ENCODE results near the gene DSE. TPM values are rescaled to one million over a fixed set of nuclear protein-coding genes. Genes with fewer than 3 reads are reported as not detected.

DSE gene
- total RNA-seq, 1 experiment from 2014 or later, result 9.8 TPM

- no peak overlapping the region for H3K9ac ChIP-seq (ENCODE audit: low read length)
- no TSS peak for BruUV-seq (replicated peaks)
Measured at GRCh38 chr6:116417661-116418060, 46.9 kb downstream of the DSE start.

GRCh38 chr6:116419069-116419786, 48.5 kb downstream of the DSE start:
- TF ChIP-seq CTCF (conservative IDR thresholded peaks at IDR 0.05; ENCODE audit: low read depth, low read length) (no peak), EZH2 (IDR thresholded peaks at IDR 0.05; ENCODE audit: low read length, unreplicated experiment) (no peak), EZH2phosphoT487 (IDR thresholded peaks at IDR 0.05; ENCODE audit: borderline replicate concordance, low read length) (no peak)
- no peaks in the 10 kb centered on the region for H3K27me3 ChIP-seq (ENCODE audit: low read length)
- peak overlapping the region; percentile 51 for H2AFZ ChIP-seq (ENCODE audit: low read length)
- no peaks in the 10 kb centered on the region for H3K9me3 ChIP-seq (ENCODE audit: low read length)
- H3K27ac ChIP-seq (ENCODE audit: low read length), result peak overlapping the region; percentile 48
- no peaks in the 10 kb centered on the region for H4K20me1 ChIP-seq (ENCODE audit: low read length)
- no peak overlapping the region for H3K4me2 ChIP-seq (ENCODE audit: low read length)
- ATAC-seq, result peak; percentile 64
- POLR2A ChIA-PET (ENCODE audit: unreplicated experiment), result no interaction called here
- no peaks in the 10 kb centered on the region for H3K9me2 ChIP-seq (replicated peaks; ENCODE audit: low read length)
- no peaks in the 10 kb centered on the region for H3K79me2 ChIP-seq (ENCODE audit: low read length)
- no peak overlapping the region for H3K4me3 ChIP-seq (ENCODE audit: low read length)
- peak; percentile 59 for DNase-seq
- no peaks in the 10 kb centered on the region for H3F3A ChIP-seq (ENCODE audit: low read length, unreplicated experiment)
- no peak overlapping the region for H3K9ac ChIP-seq (ENCODE audit: low read length)
- CTCF ChIA-PET, result no interaction called here
- peaks cover 3% of the 10 kb centered on the region; the same call in 1 of the 2 replicates for H3K4me1 ChIP-seq (ENCODE audit: insufficient read depth, low read length)
- no peaks in the 10 kb centered on the region for H3K36me3 ChIP-seq (ENCODE audit: low read depth, low read length)
- intact Hi-C loops (cut with micrococcal nuclease), result no loop called here
- BruUV-seq (replicated peaks), result no TSS peak

More at GRCh38 chr6:116417661-116418060, 46.9 kb downstream of the DSE start:
- TF ChIP-seq CTCF (conservative IDR thresholded peaks at IDR 0.05; ENCODE audit: low read depth, low read length) (no peak), EZH2phosphoT487 (IDR thresholded peaks at IDR 0.05; ENCODE audit: borderline replicate concordance, low read length) (no peak), EZH2 (IDR thresholded peaks at IDR 0.05; ENCODE audit: low read length, unreplicated experiment) (no peak)
- H3F3A ChIP-seq (ENCODE audit: low read length, unreplicated experiment), result no peaks in the 10 kb centered on the region
- ChIA-PET POLR2A (ENCODE audit: unreplicated experiment) (no interaction called here), CTCF (no interaction called here)
- ATAC-seq, result no peak
- H3K79me2 ChIP-seq (ENCODE audit: low read length), result no peaks in the 10 kb centered on the region
- no peak overlapping the region for H2AFZ ChIP-seq (ENCODE audit: low read length)
- H3K36me3 ChIP-seq (ENCODE audit: low read depth, low read length), result no peaks in the 10 kb centered on the region
- H3K4me3 ChIP-seq (ENCODE audit: low read length), result no peak overlapping the region
- no peak overlapping the region for H3K4me2 ChIP-seq (ENCODE audit: low read length)
- H3K9me3 ChIP-seq (ENCODE audit: low read length), result no peaks in the 10 kb centered on the region
- H4K20me1 ChIP-seq (ENCODE audit: low read length), result no peaks in the 10 kb centered on the region
- H3K27me3 ChIP-seq (ENCODE audit: low read length), result no peaks in the 10 kb centered on the region
- H3K27ac ChIP-seq (ENCODE audit: low read length), result no peak overlapping the region
- peaks cover 3% of the 10 kb centered on the region; the same call in 1 of the 2 replicates for H3K4me1 ChIP-seq (ENCODE audit: insufficient read depth, low read length)
- intact Hi-C loops (cut with micrococcal nuclease), result no loop called here
- H3K9me2 ChIP-seq (replicated peaks; ENCODE audit: low read length), result no peaks in the 10 kb centered on the region
- DNase-seq, result no peak

GRCh38 chr6:116420341-116420740, 49.6 kb downstream of the DSE start:
- Histone ChIP-seq H3K79me2 (ENCODE audit: low read length) (no peaks in the 10 kb centered on the region), H3K4me3 (ENCODE audit: low read length) (no peak overlapping the region), H3F3A (ENCODE audit: low read length, unreplicated experiment) (no peaks in the 10 kb centered on the region), H3K9me3 (ENCODE audit: low read length) (no peaks in the 10 kb centered on the region), H3K4me1 (ENCODE audit: insufficient read depth, low read length) (peaks cover 3% of the 10 kb centered on the region; the same call in 1 of the 2 replicates), H2AFZ (ENCODE audit: low read length) (no peak overlapping the region), H4K20me1 (ENCODE audit: low read length) (no peaks in the 10 kb centered on the region), H3K27me3 (ENCODE audit: low read length) (no peaks in the 10 kb centered on the region), H3K9ac (ENCODE audit: low read length) (no peak overlapping the region), H3K4me2 (ENCODE audit: low read length) (no peak overlapping the region), H3K27ac (ENCODE audit: low read length) (no peak overlapping the region), H3K9me2 (replicated peaks; ENCODE audit: low read length) (no peaks in the 10 kb centered on the region), H3K36me3 (ENCODE audit: low read depth, low read length) (no peaks in the 10 kb centered on the region)
- DNase-seq, result no peak
- BruUV-seq (replicated peaks), result no TSS peak
- intact Hi-C loops (cut with micrococcal nuclease), result no loop called here
- POLR2A ChIA-PET (ENCODE audit: unreplicated experiment), result no interaction called here
- CTCF ChIA-PET, result no interaction called here
- TF ChIP-seq CTCF (conservative IDR thresholded peaks at IDR 0.05; ENCODE audit: low read depth, low read length) (no peak), EZH2phosphoT487 (IDR thresholded peaks at IDR 0.05; ENCODE audit: borderline replicate concordance, low read length) (no peak), EZH2 (IDR thresholded peaks at IDR 0.05; ENCODE audit: low read length, unreplicated experiment) (no peak)
- ATAC-seq, result no peak

Measured in PC-3 (cell line).